Psoas muscle (tissue), 8 donors: ENCODE data around the gene DNAJB11. TPM values are rescaled to one million over a fixed set of nuclear protein-coding genes. Genes with fewer than 3 reads are reported as not detected.

Source experiments
- ATAC-seq, 4 donors: fragments of 200-7000 bp; cut with Tn5 transposase; one replicate each; pipeline ENCODE4 v1.9.1; 2020; ENCODE audit warnings: moderate library complexity in 3 of 4, mild to moderate bottlenecking in 2 of 4
- DNase-seq, 2 donors: peaks; one replicate each; pipeline ENCODE4 v3.0.0-alpha.2; 2020
- H3K27ac ChIP-seq: fragments of 200-600 bp; one replicate; pipeline ENCODE4 v1.8.0; 2022
- H3K27me3 ChIP-seq, 3 donors: fragments of 200-600 bp in 1 of 3; one replicate each; pipeline versions ENCODE4 v1.6.1 to v1.8.0; 2013 to 2022; ENCODE audit warnings: low read length in 2 of 3, mild to moderate bottlenecking in 2 of 3, moderate library complexity in 1 of 3; ENCODE audit not compliant: insufficient read depth in 3 of 3
- H3K36me3 ChIP-seq, 2 donors: fragments of 200-600 bp in 1 of 2; one replicate each; pipeline versions ENCODE4 v1.6.1 to v1.8.0; 2013 to 2022; ENCODE audit warnings: low read depth in 1 of 2, mild to moderate bottlenecking in 1 of 2, moderate library complexity in 1 of 2; ENCODE audit not compliant: insufficient read depth in 1 of 2
- H3K4me1 ChIP-seq: fragments of 200-600 bp; one replicate; pipeline ENCODE4 v1.8.0; 2022
- H3K4me3 ChIP-seq: fragments of 200-600 bp; one replicate; pipeline ENCODE4 v1.8.0; 2022; ENCODE audit warnings: mild to moderate bottlenecking
- H3K9me3 ChIP-seq: fragments of 200-600 bp; one replicate; pipeline ENCODE4 v1.8.0; 2022
- CTCF ChIP-seq: fragments of 200-600 bp; IDR thresholded peaks from one replicate; pipeline ENCODE4 v1.8.0; 2022; ENCODE audit warnings: antibody characterized with exemption
- WGBS, 3 donors: extraction: QIAGEN DNeasy Blood & Tissue Kit; methylation state at CpG; one replicate each; pipeline versions ENCODE4 v1.1.6 to v1.1.7; 2013; 5-methylcytosine and 5-hydroxymethylcytosine counted together
- intact Hi-C, 2 donors: fragments of 100-400 bp; cut with DNase I; formaldehyde crosslinking; loops; one replicate each; pipeline versions ENCODE4 v1.11.0 to v1.14.2; 2022
- polyA plus RNA-seq, 3 donors: library from polyadenylated mRNA; stranded (reverse); fragments of 200-250 nt; gene quantifications; one replicate each; pipeline ENCODE4 v1.2.3, GENCODE V29; 2013
- total RNA-seq, 4 donors: library from RNA; stranded (reverse); fragmentation: NEBNext Ultra II Directional in 2 of 4; extraction: Animal tissue kit (Norgen Biotek cat#: 25700) in 2 of 4; gene quantifications; one replicate each; pipeline versions ENCODE4 v1.2.1 to v1.2.4, GENCODE V29; 2021 to 2023
- donor health status: healthy with polysubstance abuse.
- donor health status: DM: no; HTN: no; CAD: no; lungs with moderate emphysema.
- donor health status: Bipolar disorder and iron deficiency.
- donor health status: healthy.
- donor health status: DM: yes; HTN: yes; CAD: no.
- donor health status: DM: no; HTN: no; CAD: no.
- donor health status: DM: no; HTN: no; CAD: no.
- donor health status: DM: yes; HTN: yes; CAD: no.

The DNAJB11 gene
- total and polyA plus RNA-seq, 7 donors: 10.3 to 49.2 (median 24.2) TPM

GRCh38 chr3:186538779-186539178, 31.7 kb upstream of the DNAJB11 start:
- ATAC-seq (no peak), DNase-seq (no peak)
- H3K4me3 ChIP-seq: no peak overlapping the region
- peaks cover 4 to 22% of the 10 kb centered on the region in 2 donors for H3K36me3 ChIP-seq
- no peaks in the 10 kb centered on the region for H3K27me3 ChIP-seq
- no peak overlapping the region for H3K27ac ChIP-seq
- H3K9me3 ChIP-seq: no peaks in the 10 kb centered on the region
- no peaks in the 10 kb centered on the region for H3K4me1 ChIP-seq
- intact Hi-C loops: no loop called here
- 95 to 97% (median 95%) methylated on average over 3 of the region's 3 CpGs for WGBS, 3 donors
- TF ChIP-seq CTCF: no peak

DNA sequence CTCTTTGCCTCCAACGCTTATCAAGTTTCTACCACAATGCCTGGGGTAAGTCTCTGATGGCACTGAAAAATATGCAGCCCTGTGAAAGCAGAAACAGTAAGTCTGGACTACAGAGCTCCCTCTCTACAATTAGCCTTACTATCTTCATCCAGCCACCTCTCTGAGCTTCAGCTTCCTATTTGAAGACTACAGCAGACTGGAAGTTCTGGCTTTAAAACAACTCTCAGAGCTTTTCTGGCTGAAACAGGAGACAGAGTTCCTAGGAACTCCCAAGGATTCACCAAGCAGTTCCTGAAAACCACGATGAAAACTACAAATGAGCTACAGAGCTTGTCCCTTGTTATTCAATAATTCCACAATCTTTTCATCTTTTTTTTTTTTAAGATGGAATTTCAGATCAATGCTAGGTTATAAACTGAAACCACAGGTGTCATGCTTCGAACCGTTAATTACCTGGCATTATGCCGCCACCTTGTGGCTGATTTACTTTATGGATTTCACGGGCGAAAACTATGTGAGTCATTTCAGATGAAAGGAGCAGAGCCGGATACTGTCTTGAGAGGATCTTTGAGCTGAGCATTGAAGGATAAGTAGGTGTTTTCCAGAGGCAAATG, 30.2 kb upstream of the DNAJB11 start:
- Histone ChIP-seq H3K4me3 (peak overlapping the region; percentile 33), H3K27ac (no peak overlapping the region), H3K36me3 (peaks cover 4 to 38% of the 10 kb centered on the region in 2 donors), H3K27me3 (no peaks in the 10 kb centered on the region), H3K9me3 (no peaks in the 10 kb centered on the region), H3K4me1 (no peaks in the 10 kb centered on the region)
- peak; percentile 71 for TF ChIP-seq CTCF
- DNase-seq (peak in 1 of 2 donors; percentile 24), ATAC-seq (peak; percentile 68 to 97 (median 84))
- WGBS, 3 donors: 9 to 10% (median 9%) methylated on average over 8 of the region's 8 CpGs
- intact Hi-C loops: loop anchor here (1.0 to 5.0 kb wide), 4 partner anchors 281 to 558 kb away; no protein-coding TSS in a partner anchor

DNA sequence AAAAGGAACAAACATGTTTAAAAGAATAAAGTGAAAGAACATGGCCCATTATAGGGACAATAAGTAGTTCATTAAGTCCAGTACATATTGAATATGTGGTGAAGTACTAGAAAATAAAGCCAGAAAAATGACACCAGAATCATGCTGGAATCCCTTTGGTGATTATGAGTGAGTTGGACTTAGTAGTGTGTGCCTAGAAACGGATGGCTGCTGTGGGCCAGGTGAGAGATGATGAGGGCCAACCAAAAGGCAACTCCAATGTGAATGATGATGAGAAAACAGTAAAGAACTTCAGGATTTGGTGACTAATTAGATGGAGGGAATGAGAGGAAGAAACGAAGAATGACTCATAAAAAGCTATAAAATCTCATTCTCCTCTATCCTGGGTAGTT, 29.7 kb upstream of the DNAJB11 start:
- Histone ChIP-seq H3K4me3 (no peak overlapping the region), H3K27me3 (no peaks in the 10 kb centered on the region), H3K9me3 (no peaks in the 10 kb centered on the region), H3K27ac (no peak overlapping the region), H3K36me3 (peaks cover 4 to 41% of the 10 kb centered on the region in 2 donors), H3K4me1 (no peaks in the 10 kb centered on the region)
- no peak for TF ChIP-seq CTCF
- 40 to 67% (median 57%) methylated on average over 2 of the region's 2 CpGs for WGBS, 3 donors
- intact Hi-C loops: loop anchor here (1.0 to 5.0 kb wide), 4 partner anchors 282 to 559 kb away; no protein-coding TSS in a partner anchor
- no peak for DNase-seq
- no peak for ATAC-seq

DNA sequence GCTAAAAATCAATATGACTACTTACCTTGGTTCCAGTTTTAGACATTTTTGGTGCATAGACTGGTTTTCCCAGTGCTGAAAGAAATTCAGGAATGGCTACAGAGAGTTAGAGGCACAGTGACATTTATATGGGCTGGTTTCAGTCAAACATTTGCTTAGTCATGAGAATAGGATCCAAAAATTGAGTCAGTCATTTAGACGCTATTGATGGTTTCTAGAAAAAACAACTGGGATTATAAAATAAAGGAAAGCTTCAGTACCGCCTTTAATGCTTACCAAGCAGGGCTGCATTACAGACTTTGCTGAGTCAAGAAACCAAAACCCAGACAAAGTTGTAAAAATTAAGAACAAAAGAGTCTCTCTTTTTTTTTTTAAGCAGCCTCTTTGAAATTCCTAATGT, 26.2 kb upstream of the DNAJB11 start, which contains the start of gene CRYGS:
Gene CRYGS (minus strand): TSS at position 100 of the 400 bp plus-strand sequence. CDS start 54 bp downstream, at position 46.
- no peak for DNase-seq
- Histone ChIP-seq H3K27ac (no peak within 1 kb of the TSS), H3K4me3 (no peak within 1 kb of the TSS), H3K4me1 (no peaks in the 10 kb centered on the region), H3K36me3 (peaks cover 0 to 61% of the 10 kb centered on the region in 2 donors), H3K9me3 (no peaks in the 10 kb centered on the region), H3K27me3 (no peaks in the 10 kb centered on the region)
- no peak for TF ChIP-seq CTCF
- no peak for ATAC-seq
- intact Hi-C loops: loop anchor here in 1 of 2 donors (5.0 kb wide), 1 partner anchor 562 kb away; no protein-coding TSS in a partner anchor
- WGBS, 3 donors: 71 to 81% (median 76%) methylated on average over 2 of the region's 2 CpGs
